ENCODE data around the gene SHANK1.

The SHANK1 gene

DNA sequence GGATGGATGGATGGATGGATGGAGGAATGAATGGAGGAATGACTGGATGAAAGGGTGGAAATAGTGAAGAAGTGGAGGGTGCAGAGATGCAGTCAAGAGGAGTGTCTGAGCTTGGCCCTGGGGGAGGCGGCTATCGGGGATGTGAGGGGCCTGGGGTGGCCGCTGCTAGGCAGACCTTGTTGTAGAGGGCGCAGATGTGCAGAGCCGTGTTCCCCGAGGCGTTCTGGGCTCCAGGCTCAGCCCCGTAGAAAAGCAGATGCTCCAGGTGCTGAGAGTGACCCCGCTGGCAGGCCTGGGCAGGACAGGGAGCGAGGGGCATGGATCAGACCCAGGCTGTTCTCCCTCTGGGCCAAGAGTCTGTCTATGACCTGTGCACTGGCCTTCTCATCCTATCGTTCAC lies 8.4 kb downstream of the SHANK1 start:
- no peak for DNase-seq

DNA sequence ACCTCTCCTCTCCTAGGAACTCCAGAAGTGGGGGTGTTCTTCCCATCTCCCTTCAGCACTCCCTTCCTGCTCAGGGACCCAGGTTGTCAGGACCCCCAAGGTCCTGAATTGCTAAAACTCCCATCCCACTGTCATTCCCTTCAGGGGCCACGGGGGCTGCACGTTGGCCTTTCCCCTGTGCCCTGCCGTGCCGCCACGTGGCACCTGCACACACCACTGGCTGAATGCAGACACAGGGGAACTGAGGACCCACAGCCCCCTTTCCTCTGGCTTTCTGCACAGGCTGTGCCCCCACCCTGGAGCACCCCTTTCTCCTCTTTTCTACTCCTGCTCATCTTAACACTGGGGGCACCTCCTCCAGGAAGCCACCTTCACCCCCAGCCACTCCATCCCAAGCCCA lies 9.0 kb downstream of the SHANK1 start:
- DNase-seq = no peak

DNA sequence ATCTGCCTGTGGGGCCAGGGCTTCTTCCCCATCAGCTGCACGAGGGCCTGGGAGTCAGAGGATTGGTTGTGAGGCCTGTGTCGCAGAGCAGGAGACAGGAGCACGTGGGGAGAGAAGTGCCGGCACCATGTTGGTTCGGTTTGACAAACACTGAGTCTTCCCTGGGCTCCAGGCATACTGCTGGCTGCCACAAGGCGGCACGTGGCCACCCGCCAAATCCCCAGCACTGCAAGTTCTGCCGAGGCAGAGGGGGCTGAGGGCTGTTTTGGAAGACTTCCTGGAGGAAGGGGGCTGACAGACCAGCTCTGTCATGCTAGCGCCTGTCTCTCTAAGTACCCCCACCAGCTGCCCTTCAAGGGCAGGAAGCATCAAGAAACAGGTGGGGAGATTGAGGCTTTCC lies 9.5 kb downstream of the SHANK1 start:
- peak; percentile 34 for DNase-seq

- peak; percentile 1 for DNase-seq
Observed at GRCh38 chr19:50708179-50708879, 11.3 kb downstream of the SHANK1 start.

DNA sequence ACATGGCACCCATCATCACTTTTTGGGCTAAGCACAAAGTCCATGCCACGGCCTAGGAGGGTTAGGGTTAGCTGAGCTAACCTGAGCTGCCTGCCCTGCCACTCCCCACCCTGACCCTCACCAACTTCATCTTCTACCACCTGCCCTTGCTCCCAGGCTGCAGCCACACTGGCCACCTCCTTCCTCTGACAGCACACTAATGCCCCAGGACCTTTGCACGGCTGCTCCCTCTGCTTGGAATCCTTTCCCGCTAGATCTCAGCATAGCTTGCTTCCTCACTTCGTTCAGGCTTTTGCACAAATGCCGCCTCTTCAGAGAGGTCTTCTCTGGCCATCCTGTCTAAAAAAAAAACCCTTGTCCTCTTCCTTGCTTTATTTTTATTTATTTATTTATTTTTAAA lies 13.2 kb downstream of the SHANK1 start:
- no peak for DNase-seq

- DNase-seq = no peak
Observed at GRCh38 chr19:50705422-50706019, 14.1 kb downstream of the SHANK1 start.

DNA sequence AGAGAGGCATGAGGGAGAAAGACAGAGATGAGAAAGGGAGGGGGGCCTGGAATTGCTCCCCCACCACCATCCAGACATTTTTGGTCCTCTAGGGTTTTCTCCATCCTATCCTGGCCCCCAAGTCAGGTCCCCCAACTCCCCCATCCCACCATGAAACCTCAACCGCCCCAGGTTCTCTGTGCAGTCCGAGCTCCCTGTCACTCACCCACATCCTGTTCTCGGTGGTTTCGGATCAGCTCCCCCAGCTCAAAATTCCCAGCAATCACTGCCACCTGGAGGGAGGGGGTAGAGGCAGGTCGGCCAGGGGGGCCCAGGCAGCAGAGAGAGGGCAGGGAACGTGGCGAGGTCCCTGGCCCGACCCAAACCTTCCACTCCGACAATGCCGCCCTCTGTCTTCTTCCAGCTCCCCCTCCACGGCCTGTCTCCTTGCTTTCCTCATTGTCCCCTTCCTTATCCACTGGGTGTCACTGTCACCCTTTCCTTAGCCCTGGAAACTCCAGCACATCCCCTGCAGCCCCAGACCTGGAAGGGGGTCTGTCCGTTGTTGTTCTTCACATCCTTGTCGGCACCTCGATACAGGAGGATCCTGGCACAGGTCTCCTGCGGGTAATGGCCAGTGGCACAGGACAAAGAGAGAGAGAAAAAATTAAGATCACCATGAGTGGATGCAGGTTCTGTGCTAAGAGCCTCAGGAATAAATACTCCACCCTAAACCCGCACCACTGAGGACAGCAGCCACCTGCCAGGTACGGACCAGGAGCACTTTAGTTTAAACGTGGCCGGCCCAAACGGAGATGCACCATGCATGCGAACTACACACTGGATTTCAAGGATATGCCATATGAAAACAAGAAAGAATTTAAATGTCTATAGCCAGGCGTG lies 15.4 kb downstream of the SHANK1 start:
- no peak for DNase-seq

GRCh38 chr19:50702871-50703829 lies 16.5 kb downstream of the SHANK1 start:
- no peak for DNase-seq

DNA sequence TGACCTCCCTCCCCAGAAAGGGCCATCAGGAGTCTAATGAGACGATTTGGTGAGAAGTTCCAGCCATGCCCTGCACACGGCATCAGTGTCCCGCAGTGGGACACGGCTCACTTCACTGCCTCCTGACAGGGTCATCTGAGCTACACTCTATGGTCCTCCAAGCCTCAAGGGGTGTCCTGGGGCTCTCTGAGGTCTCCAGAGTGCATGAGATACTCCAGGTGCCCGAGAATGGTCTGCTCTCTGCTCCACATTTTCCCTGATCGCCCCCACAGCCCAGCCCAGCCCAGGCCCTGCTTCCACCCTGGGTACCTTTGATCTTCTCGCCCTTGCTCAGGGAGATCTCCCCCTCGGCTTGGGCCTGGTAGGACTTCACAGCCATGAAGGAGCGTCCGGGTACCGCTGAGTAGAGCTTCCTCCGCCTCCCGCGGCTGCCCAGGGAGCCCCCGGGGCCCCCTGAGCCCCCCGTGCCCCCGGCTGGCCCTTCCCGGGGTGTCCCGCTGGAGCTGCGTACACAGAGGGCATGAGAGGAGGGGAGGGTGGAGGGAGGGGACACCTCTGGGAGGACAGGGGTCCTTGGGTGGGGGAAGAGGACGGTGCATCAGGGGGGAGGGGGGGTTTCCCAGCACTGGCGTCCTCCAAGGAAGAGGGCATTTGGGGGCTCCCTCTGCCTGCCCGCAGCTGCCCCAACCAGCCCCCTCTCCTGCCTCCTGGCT lies 17.3 kb downstream of the SHANK1 start:
- DNase-seq = no peak

- no peak for DNase-seq
Observed at GRCh38 chr19:50701367-50701985, 18.1 kb downstream of the SHANK1 start.

DNA sequence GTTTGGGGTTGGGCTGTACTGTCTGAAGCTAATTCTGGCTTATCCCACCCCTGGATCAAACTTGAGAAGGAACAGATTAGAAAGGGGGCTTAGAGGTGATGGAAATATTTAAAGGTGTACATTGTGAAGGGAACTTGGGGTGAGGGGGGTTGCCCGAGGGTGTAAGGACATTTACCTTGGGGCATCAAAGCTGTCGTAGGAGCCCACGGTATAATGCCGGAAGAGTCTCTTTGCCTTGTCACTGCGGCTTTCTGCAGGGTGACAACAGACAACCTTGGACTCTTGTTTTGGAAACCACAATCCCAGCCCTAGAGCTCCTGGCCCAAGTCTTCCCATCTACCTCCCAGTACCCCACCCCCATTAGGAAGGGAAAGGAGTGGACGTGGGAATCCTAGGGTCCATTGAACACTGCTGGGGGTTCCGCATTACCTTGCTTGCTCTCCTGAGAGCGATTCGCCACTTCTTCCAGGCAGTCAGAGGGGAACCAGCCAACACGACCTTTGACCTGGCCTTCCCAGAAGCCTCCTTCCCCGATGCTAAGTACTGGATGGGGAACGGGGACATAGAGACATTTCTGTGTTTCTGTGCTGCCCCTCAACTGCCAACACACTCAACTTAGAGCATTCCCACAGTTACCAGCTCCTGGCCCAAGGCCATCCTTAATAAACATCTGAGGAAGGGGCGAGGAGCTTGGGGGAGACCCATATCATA lies 22.0 kb downstream of the SHANK1 start:
- no peak for DNase-seq

GRCh38 chr19:50696094-50696483 lies 23.5 kb downstream of the SHANK1 start:
- no peak for DNase-seq

GRCh38 chr19:50695251-50696093 lies 24.1 kb downstream of the SHANK1 start:
- no peak for DNase-seq

DNA sequence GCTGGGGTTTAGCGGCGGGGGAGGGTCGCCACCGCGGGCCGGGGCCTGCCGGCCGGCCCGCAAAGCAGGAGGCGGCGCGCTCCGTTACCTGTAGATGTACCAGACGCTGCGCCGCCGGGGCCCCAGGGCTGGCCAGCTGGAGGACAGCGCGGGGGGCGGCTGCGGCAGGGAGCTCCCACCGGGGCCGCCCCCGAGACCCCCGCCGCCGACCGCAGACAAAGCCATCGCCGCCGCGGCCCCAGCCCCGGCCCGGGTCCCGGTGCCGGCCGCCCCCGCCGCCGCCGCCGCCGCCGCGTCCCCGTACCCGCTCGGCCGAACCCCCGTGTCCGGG lies 24.8 kb downstream of the SHANK1 start:
- no peak for DNase-seq

GRCh38 chr19:50693064-50693975 lies 26.3 kb downstream of the SHANK1 start:
- no peak for DNase-seq

DNA sequence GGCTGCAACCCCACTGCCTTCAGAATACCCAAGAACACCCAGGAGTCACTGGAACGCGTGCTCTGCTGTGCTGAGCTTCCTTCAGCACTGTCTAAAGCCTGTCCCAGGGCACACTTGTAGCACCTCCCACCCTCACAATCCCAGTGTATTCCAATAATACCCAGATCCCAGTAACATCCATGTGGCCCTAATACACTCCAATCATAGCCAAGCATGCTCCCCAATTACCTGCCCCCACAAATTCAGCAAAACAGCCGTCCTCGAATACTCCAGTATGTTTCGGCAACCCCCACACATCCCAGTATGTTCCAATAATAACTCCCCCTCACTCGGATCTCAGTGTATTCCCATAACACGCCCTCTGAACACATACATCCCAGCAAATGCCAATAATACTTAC lies 29.2 kb downstream of the SHANK1 start:
- no peak for DNase-seq

GRCh38 chr19:50688766-50689165 lies 30.8 kb downstream of the SHANK1 start:
- DNase-seq = no peak

DNA sequence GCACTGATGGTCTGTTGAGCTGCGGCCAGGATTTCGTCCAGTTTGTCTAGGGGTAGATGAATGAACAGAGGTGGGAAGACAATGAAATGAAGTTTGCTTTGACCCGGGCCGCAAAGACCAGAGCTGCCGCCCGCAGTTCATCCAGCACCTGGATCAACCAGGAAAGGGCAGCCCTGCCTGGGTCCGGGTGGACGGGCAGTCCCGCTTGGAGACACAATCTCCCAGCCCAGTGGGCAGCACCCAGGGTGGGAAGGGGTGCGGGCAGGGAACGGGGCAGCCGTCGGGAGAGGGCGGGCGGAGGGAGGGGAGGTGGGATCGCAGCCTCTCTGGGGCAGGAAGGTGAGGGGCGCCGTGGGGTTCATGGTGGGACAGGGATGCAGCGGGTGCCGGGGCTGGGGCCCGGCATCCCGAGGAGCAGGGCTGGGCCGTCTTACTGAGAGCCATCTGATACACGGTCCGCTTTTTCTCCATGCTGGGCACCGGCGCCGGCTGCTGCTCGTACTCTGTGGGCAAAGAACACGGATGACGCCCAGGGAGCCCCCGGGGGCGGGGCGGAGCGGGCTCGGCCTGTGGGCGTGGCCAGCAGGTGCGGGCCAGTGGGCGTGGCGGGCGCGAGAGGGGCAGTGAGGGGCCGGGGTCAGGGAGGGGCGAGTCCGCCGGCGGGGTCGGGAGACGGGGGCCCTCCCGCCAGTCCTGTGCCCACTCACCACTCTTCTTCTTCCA lies 33.1 kb downstream of the SHANK1 start:
- no peak for DNase-seq

All from left hindlimb (tissue), 1 donor.